ENCODE data around the gene RCL1. TPM values are rescaled to one million over a fixed set of nuclear protein-coding genes. Genes with fewer than 3 reads are reported as not detected.

RCL1 gene
- total RNA-seq, 4 donors from 2014 or later, result 15.6 to 29.3 (median 18.3) TPM

DNA sequence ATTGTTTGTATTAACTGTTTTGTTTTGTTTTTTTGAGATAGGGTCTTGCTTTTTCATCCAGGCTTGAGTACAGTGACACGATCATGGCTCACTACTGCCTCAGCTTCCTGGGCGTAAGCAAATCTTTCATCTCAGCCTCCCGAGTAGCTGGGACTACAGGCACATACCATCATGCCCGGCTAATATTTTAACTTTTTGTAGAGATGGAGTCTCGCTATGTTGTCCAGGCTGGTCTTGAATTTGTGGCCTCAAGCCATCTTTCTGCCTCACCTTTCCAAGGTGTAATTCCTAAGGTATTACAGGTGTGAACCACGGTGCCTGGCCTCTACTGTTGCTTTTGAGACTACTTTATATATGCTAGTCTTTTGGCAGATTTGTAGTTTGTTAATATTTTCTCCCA, 8.4 kb downstream of the RCL1 start:
- Histone ChIP-seq H3K4me1 (no peaks in the 10 kb centered on the region), H3K27ac (no peak overlapping the region), H3K27me3 (no peaks in the 10 kb centered on the region), H3K36me3 (no peaks in the 10 kb centered on the region), H3K9me3 (no peaks in the 10 kb centered on the region), H3K4me3 (replicated peaks in 1 of 3) (no peak overlapping the region)
- no peak for TF ChIP-seq POLR2A (IDR thresholded peaks at IDR 0.05)
- TF ChIP-seq, protein P1, sequence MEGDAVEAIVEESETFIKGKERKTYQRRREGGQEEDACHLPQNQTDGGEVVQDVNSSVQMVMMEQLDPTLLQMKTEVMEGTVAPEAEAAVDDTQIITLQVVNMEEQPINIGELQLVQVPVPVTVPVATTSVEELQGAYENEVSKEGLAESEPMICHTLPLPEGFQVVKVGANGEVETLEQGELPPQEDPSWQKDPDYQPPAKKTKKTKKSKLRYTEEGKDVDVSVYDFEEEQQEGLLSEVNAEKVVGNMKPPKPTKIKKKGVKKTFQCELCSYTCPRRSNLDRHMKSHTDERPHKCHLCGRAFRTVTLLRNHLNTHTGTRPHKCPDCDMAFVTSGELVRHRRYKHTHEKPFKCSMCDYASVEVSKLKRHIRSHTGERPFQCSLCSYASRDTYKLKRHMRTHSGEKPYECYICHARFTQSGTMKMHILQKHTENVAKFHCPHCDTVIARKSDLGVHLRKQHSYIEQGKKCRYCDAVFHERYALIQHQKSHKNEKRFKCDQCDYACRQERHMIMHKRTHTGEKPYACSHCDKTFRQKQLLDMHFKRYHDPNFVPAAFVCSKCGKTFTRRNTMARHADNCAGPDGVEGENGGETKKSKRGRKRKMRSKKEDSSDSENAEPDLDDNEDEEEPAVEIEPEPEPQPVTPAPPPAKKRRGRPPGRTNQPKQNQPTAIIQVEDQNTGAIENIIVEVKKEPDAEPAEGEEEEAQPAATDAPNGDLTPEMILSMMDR (IDR thresholded peaks at IDR 0.05), result no peak
- no peak for DNase-seq
- intact Hi-C loops (cut with DNase I), result no loop called here
- 93 to 96% methylated on average over 6 of the region's 6 CpGs for WGBS, 2 donors

DNA sequence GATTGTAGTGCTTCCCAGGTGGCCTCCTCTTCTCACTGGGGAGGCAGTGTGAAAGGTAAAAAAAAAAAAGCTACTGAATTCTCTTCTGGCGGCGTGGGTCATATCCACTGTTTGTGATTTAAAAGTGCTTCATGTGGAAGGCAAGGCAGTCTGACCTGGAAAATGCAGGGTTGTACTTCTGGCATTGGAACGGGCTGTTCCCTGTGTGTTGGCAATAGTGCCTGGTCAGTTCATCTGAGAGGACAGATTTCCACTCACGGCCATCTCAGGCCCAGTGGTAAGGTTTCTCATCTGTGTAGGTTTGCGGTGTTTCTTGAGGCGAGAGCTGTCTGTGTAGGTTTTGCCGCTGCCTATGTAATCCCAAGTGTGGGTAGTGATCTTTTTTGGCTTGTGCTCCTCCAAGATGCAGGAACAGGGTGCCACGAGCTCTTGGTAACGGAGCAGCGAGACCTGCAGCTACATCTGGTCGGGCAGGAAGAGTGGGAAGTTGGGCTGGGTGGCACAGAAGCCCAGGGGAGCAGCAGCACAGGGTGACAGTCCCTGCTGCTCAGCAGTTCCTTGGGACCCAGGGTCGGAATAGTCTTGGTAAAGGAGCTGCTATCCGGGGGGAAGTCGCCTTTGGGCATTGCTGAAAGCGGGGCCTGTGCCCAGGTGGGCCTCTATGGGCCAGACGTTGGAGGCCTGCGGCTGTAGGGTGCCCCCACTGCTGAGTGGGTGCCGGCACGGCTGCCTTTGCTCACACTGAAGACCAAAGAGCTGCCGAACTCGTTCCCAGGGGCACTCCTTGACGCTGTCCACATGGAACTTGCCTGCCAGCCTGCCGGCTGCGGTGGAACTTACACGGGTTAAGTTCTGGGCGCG, 11.2 kb downstream of the RCL1 start:
- no peak for TF ChIP-seq POLR2A (IDR thresholded peaks at IDR 0.05)
- TF ChIP-seq, protein P1 (IDR thresholded peaks at IDR 0.05), result no peak
- intact Hi-C loops (cut with DNase I), result no loop called here
- no peak overlapping the region for H3K4me3 ChIP-seq (replicated peaks in 1 of 3)
- DNase-seq, result no peak
- no peaks in the 10 kb centered on the region for H3K4me1 ChIP-seq
- H3K36me3 ChIP-seq, result no peaks in the 10 kb centered on the region
- no peaks in the 10 kb centered on the region for H3K9me3 ChIP-seq
- 94 to 95% methylated on average over 16 to 24 of the region's 27 CpGs for WGBS, 2 donors
- H3K27ac ChIP-seq, result no peak overlapping the region
- no peaks in the 10 kb centered on the region for H3K27me3 ChIP-seq

DNA sequence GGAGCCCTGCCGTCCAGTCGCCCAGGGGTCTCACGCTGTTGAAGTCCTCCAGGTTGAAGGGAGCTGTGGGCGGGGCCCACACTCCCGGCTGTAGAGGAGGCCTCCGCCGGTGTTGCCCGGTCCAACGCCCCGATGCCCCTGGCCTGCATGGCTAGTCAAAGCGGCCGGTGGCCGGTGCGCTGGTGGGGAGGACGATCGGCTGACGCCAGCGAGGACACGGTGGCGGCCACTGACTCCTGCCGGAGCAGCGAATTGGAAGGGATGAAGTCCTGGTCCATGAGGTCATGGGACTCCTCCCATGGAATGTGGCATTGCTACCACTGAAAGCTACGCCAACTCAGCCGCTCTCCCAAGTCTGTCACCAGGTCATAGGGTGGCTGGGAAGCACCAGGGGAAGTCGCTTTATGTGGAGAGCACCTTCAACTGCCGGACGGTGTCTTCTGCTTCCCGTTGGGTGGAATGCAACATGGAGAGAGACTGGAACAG, 11.8 kb downstream of the RCL1 start:
- DNase-seq, result no peak
- Histone ChIP-seq H3K27ac (no peak overlapping the region), H3K9me3 (no peaks in the 10 kb centered on the region), H3K4me1 (no peaks in the 10 kb centered on the region), H3K27me3 (no peaks in the 10 kb centered on the region), H3K4me3 (replicated peaks in 1 of 3) (no peak overlapping the region), H3K36me3 (no peaks in the 10 kb centered on the region)
- TF ChIP-seq, protein P1 (IDR thresholded peaks at IDR 0.05), result no peak
- no peak for TF ChIP-seq POLR2A (IDR thresholded peaks at IDR 0.05)
- intact Hi-C loops (cut with DNase I), result no loop called here
- 97 to 98% methylated on average over 18 to 24 of the region's 28 CpGs for WGBS, 2 donors

DNA sequence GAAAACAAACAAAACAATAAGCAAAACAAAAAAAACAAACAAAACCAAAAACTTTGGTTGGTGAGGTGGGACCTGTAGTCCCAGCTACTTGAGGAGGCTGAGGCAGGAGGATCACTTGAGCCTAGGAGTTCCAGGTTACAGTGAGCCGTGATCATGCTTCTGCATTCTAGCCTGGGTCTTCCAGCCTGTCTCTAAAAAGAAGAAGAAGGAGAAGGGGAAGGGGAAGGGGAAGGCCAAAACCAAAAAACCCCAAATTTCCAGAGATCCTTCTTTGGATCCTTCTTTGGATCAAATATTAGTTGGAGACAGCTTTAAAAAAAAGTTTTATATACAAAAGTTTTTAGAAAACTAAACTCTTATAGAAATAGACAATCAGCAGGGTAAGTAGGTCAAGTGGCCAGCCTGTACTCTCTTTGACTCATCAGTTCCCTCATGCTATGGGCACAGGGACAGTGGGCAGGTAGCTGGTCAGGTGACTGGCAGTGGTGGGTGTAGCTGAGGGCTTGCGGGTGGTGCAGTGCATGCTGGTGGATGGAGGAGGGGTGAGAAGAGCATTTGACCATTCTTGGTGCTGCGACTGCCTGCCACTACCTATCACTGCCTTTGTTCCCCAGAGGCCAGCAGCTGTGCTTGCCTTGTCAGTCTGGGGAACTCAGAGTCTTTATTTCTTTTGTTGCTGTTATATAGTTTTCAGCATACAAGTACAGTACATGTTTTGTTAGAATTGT, 12.6 kb downstream of the RCL1 start:
- no peaks in the 10 kb centered on the region for H3K9me3 ChIP-seq
- 95 to 97% methylated on average over 3 of the region's 3 CpGs for WGBS, 2 donors
- no peak overlapping the region for H3K4me3 ChIP-seq (replicated peaks in 1 of 3)
- no peak for TF ChIP-seq POLR2A (IDR thresholded peaks at IDR 0.05)
- TF ChIP-seq, protein P1 (IDR thresholded peaks at IDR 0.05), result no peak
- no peak overlapping the region for H3K27ac ChIP-seq
- H3K27me3 ChIP-seq, result no peaks in the 10 kb centered on the region
- no peak for DNase-seq
- no peaks in the 10 kb centered on the region for H3K4me1 ChIP-seq
- no peaks in the 10 kb centered on the region for H3K36me3 ChIP-seq
- intact Hi-C loops (cut with DNase I), result no loop called here

DNA sequence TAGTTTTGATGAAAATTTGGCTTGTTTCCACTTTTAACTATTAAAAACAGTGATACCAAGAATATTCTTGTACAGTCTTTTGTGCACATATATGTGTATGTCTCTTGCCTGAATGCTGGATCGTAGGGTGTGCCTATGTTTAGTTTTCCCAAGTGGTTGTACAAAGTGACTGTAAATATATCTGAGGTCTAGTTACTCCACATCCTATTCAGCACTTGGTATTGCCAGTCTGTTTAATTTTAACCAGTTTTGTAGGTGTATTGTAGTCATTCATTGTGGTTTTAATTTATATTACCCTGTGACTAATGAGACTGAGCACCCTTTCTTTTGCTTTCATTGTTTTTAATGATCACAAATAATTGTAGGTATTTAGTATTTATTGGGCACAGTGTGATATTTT, 17.8 kb downstream of the RCL1 start:
- H3K4me1 ChIP-seq, result no peaks in the 10 kb centered on the region
- TF ChIP-seq POLR2A (IDR thresholded peaks at IDR 0.05), result no peak
- TF ChIP-seq, protein P1 (IDR thresholded peaks at IDR 0.05), result no peak

More for the DNA sequence above, 17.8 kb downstream of the RCL1 start:
- 91 to 93% methylated on average over 1 of the region's 1 CpG for WGBS, 2 donors
- no peaks in the 10 kb centered on the region for H3K9me3 ChIP-seq
- H3K27me3 ChIP-seq, result no peaks in the 10 kb centered on the region
- intact Hi-C loops (cut with DNase I), result no loop called here
- DNase-seq, result no peak
- H3K27ac ChIP-seq, result no peak overlapping the region
- no peaks in the 10 kb centered on the region for H3K36me3 ChIP-seq
- no peak overlapping the region for H3K4me3 ChIP-seq (replicated peaks in 1 of 3)

Measured in thyroid gland (tissue), 4 donors.